ENCODE data around the gene LSAMP.

LSAMP gene

DNA sequence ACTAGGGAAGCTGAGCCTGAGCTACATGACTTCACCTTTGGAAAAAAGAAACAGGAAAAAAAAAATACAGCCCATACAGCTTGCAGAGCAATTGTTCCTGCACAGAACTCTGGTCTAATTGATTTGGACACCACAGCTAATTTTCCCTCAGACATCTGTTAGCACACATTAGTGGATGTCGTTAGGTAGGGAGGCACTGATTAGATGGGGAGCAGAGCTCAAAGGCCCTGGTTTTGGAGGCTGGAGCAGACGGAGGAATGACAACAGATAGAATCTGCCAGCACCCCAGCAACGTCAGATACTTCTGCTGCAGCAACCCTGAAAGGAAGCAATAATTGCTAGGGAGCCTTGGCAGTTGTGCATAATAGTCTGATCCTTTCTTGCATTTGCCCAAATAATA lies 398.9 kb downstream of the LSAMP start:
- no peak overlapping the region for H3K4me3 ChIP-seq (ENCODE audit: low read length)
- no peak for DNase-seq (ENCODE audit: low read depth)
- TF ChIP-seq, protein P1, sequence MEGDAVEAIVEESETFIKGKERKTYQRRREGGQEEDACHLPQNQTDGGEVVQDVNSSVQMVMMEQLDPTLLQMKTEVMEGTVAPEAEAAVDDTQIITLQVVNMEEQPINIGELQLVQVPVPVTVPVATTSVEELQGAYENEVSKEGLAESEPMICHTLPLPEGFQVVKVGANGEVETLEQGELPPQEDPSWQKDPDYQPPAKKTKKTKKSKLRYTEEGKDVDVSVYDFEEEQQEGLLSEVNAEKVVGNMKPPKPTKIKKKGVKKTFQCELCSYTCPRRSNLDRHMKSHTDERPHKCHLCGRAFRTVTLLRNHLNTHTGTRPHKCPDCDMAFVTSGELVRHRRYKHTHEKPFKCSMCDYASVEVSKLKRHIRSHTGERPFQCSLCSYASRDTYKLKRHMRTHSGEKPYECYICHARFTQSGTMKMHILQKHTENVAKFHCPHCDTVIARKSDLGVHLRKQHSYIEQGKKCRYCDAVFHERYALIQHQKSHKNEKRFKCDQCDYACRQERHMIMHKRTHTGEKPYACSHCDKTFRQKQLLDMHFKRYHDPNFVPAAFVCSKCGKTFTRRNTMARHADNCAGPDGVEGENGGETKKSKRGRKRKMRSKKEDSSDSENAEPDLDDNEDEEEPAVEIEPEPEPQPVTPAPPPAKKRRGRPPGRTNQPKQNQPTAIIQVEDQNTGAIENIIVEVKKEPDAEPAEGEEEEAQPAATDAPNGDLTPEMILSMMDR (conservative IDR thresholded peaks at IDR 0.05; ENCODE audit: low read depth, low read length) = no peak

DNA sequence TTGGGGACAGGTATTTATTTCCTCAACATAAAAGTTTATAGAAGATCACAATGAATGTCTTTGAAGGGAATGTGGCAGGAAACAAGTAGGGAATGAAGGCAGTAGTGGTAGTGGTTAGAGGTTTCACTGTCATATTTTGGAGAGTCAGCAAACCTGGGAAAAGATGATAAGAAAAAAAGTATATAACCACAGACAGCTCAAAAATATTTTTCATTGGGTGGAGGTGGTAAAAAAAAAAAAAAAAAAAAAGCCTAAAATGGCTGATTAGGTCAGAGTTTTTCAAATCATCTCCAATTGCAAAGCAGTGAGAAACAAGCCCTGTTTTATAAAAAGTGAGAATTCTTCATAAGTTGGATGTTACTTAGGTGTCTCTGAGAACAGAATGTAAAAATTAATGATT lies 400.0 kb downstream of the LSAMP start:
- TF ChIP-seq, protein P1 (conservative IDR thresholded peaks at IDR 0.05; ENCODE audit: low read depth, low read length) = no peak
- H3K4me3 ChIP-seq (ENCODE audit: low read length) = no peak overlapping the region
- no peak for DNase-seq (ENCODE audit: low read depth)

DNA sequence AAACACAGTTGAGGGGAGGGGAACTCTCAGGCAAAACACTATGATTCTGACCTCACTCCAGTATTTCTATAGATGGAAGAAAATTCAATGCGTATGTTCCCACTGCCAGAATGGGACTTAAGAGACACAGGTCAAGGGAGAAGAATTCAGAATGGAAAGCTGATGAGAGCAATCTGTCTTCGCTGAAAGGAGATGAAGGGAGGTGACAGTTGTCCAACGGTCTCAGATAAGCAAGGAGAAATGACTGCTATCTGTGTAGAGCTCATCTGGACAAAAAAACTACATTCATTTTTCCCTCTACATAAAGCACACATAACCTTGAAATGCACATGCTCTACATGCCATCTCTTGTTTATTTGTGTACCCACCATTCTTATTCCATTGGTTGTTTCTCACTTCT lies 405.1 kb downstream of the LSAMP start:
- H3K4me3 ChIP-seq (ENCODE audit: low read length) = no peak overlapping the region
- DNase-seq (ENCODE audit: low read depth) = no peak
- TF ChIP-seq, protein P1 (conservative IDR thresholded peaks at IDR 0.05; ENCODE audit: low read depth, low read length) = no peak

DNA sequence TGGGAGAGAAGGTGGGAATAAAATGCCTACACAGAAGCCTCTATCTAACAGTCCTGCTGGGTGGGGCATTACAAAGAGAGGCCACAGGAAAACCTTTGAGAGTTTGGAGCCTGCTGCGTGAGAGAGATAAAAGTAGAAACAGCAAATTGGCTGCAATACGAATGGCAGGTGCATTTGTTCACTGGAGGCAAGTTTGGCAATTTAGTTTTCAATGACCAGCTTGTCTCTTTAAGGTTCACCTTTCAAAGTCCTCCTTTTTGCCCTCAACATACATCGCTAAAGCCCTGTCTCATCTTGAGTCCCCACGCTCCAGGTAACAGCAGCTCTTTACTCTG lies 405.7 kb downstream of the LSAMP start:
- H3K4me3 ChIP-seq (ENCODE audit: low read length) = no peak overlapping the region
- TF ChIP-seq, protein P1 (conservative IDR thresholded peaks at IDR 0.05; ENCODE audit: low read depth, low read length) = no peak
- DNase-seq (ENCODE audit: low read depth) = no peak

DNA sequence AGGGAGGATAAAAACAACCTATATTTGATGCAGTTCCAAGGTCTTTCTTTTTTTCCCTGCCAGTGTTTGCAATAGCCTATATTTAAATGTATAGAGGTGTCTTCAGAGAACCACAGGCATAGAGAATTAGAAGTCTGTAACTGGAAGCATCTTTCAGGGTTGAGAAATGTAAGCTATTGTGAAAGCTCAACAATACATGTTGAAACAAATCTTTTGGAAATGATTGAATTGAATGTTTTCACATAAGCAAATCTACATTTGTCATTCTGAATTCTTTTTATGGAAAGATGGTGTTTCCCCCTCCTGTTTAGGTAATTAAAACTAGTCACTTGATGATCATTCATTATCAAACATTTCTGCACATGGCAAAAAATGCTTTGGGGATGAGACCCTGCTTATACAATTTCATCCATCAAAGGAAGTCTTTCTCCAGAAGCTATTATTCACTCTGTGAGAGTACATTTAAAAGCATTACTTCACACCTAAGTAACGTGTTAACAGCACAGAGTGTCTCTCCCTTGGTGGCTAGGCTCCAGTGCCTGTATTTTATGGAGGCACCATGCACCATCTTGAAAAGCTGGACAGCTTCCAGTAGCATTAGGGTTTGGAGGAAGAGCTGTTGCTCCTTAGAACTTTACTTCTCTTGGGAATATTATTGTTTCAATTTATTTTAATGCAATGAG lies 406.2 kb downstream of the LSAMP start:
- no peak for DNase-seq (ENCODE audit: low read depth)
- TF ChIP-seq, protein P1 (conservative IDR thresholded peaks at IDR 0.05; ENCODE audit: low read depth, low read length) = no peak
- H3K4me3 ChIP-seq (ENCODE audit: low read length) = no peak overlapping the region

DNA sequence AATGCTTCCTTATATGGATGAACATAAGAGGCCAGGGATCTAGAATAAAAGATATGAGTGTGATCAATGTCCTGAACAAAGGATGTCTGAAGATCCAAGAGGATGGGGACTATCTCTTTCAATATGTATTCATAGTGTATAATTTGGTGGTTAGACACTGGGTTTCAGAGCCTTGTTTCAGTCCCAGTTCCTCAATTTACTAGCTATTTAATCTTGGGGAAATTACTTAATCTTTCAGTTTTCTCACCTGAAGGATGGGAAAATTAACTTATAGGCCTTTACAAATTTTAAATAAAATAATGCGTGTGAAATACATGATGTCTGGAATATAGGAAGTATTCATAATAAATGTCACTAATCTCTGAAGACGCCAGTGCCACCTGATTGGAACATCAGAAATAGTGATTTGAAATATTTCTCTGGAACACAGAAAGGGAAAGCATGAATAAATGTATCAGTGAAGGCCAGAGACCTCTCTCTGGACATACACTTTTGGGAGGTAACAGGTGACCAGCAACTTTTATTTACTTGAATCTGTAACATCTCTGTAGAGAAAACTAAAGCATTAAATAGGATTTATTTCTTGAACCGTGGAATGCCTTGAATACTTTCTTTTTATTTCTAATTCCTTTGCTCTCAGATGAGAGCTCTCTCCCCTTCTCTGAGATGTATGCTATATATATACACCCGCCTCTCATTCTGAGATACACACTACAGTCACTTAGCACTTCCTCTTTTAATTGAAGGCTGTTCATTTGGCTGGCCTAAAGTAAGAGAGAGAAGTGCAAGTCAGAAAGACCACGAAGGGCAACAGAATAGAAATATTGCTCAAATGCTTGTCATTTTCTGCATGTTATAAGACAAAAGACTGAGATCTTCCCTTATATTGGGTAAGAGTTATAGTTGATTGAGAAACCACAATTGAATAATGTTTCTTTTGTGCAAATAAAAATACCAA lies 407.1 kb downstream of the LSAMP start:
- no peak overlapping the region for H3K4me3 ChIP-seq (ENCODE audit: low read length)
- no peak for DNase-seq (ENCODE audit: low read depth)

More for the DNA sequence above, 407.1 kb downstream of the LSAMP start:
- TF ChIP-seq, protein P1 (conservative IDR thresholded peaks at IDR 0.05; ENCODE audit: low read depth, low read length) = no peak

Measured in retinal pigment epithelial cell (primary cell).